ENCODE results near the gene C17orf58.

DNA sequence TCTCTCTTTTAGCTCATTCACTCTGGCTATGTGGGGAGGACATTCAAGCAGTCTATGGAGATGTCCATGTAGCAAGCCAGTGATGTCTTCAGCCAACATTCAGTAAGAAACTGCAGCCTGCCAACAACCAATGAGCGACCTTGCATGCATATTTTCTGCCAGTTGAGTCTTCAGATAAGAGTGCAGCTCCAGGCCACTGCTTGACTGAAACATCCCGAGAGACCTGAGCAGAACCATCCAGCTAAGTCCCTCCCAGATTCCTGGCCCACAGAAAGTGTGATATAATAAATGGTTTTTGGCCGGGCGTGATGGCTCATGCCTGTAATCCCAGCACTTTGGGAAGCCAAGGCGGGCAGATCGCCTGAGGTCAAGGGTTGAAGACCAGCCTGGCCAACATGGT lies 10.5 kb upstream of the C17orf58 start:
- TF ChIP-seq, protein P1, sequence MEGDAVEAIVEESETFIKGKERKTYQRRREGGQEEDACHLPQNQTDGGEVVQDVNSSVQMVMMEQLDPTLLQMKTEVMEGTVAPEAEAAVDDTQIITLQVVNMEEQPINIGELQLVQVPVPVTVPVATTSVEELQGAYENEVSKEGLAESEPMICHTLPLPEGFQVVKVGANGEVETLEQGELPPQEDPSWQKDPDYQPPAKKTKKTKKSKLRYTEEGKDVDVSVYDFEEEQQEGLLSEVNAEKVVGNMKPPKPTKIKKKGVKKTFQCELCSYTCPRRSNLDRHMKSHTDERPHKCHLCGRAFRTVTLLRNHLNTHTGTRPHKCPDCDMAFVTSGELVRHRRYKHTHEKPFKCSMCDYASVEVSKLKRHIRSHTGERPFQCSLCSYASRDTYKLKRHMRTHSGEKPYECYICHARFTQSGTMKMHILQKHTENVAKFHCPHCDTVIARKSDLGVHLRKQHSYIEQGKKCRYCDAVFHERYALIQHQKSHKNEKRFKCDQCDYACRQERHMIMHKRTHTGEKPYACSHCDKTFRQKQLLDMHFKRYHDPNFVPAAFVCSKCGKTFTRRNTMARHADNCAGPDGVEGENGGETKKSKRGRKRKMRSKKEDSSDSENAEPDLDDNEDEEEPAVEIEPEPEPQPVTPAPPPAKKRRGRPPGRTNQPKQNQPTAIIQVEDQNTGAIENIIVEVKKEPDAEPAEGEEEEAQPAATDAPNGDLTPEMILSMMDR (IDR thresholded peaks at IDR 0.05), result no peak
- TF ChIP-seq POLR2A (IDR thresholded peaks at IDR 0.05), result no peak

Measured in vagina (tissue), 2 donors.